T follicular helper cell (primary cell): ENCODE measurements around the gene GRIA1.

Experiments used
- DNase-seq: peaks from one replicate; pipeline ENCODE4 v3.0.0-alpha.2; 2020; ENCODE audit warnings: low read depth

The GRIA1 gene

DNA sequence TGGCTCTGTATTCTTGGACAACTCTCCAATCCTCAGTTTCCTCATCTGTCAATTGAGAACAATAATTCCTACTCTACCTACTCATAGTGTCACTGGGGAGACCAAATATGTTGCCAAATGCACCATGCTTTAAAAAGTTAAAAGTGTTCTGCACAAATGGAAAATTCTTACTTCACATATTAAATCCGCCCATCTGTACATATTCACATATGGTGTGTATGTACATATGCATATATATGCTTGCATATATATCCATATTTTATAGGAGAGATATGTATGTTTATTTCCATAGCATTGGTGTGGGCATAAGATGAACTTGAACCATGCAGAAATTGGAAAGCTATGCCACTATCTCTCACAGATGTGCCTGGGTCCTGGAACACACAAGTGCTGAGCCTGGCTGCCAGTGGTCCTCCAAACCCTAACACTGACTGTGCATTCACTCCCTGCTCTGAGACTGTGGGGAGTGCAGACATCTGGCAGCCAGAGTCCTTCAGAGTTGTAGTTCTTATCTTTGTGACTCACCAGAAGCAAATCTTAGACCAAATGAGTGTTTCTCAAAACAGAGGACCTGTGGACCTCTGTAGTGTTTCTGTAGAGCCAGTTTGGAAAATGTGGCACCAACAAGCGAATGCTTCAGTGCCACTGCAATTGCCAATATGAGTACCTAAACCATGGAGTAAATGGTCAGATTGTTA lies 168.7 kb downstream of the GRIA1 start:
- DNase-seq, result no peak

GRCh38 chr5:153660919-153661318 lies 170.4 kb downstream of the GRIA1 start:
- no peak for DNase-seq

DNA sequence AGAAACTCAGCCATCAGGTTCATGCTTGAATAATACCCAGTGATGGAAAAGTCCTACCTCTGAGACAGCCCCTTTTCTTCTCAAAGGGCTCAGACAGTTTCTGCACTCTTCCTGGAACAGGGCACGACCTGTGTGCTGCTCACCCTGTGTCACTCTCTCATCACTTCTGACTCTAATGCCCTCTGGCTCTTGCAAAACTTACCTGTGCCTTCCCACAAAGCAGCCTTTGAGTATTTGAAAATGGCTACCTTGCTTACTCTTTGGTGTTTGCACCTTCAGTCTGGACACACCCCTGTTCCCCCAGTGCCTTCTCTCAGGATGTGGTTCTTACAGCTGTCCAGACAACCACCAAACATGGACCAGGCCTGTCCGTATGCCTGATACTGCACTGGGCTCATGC lies 171.4 kb downstream of the GRIA1 start:
- no peak for DNase-seq

- no peak for DNase-seq
Observed at GRCh38 chr5:153670101-153670500, 179.6 kb downstream of the GRIA1 start.

GRCh38 chr5:153671653-153672346 lies 181.3 kb downstream of the GRIA1 start:
- no peak for DNase-seq

DNA sequence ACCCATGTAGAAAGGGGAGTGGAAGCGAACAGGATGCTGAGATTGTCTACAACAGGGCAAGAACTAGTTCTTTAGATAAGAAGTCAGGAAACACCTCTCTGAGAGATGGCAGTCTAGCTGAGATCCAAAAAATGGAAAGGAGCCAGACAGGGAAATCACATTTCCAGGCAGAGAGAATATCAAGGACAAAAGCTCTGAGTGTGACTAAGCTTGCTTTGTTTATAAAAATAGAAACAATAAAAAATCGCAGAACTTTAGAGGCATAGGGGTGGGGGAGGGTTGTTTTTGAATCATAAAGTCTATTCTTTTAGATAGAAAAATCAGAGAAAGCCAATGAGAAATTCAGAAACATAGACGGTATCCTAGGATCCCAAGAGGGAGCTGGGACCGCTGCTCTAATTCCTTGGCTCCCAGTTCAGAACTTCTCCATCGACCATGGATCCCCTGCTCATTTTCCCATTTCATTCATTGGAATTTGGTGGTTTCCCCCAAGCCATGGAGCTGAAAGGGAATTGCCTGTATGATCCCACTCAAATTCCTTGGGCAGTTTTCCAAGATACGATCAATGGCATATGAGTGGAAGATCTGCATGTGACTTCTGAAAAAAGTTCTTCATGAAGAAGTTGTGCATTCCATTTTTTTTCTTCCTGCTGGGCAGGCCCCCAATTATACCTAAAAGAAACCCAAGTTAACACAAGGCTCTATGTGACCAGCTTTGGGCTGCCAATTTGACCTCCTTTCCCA lies 182.0 kb downstream of the GRIA1 start:
- no peak for DNase-seq

DNA sequence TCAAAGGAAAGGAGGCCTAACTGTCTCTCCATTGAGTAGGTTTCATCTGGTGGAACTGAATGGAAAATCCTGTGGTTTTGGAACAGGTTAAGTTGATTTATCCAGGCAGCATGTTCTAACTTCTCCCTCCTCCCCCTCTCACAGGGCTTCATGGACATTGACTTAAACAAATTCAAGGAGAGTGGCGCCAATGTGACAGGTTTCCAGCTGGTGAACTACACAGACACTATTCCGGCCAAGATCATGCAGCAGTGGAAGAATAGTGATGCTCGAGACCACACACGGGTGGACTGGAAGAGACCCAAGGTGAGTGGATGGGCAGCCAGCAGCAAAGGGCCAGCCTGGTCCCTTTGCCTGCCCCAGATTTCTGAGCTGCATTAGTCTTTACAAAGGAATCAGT lies 183.9 kb downstream of the GRIA1 start:
- no peak for DNase-seq

GRCh38 chr5:153676406-153676805 lies 185.9 kb downstream of the GRIA1 start:
- DNase-seq, result no peak

DNA sequence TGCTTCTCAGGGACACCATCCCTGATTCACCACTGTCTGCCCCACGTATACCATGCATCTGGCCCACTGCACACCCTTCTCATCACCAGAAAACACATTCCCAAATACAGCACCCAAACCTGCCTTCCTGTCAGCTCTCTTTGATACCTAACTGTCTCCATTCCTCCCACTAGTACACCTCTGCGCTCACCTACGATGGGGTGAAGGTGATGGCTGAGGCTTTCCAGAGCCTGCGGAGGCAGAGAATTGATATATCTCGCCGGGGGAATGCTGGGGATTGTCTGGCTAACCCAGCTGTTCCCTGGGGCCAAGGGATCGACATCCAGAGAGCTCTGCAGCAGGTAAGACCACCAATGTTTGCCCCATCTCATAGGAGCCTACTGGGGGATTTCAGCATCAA lies 186.4 kb downstream of the GRIA1 start:
- no peak for DNase-seq

GRCh38 chr5:153678617-153679329 lies 188.3 kb downstream of the GRIA1 start:
- no peak for DNase-seq

- no peak for DNase-seq
Observed at GRCh38 chr5:153690236-153690635, 199.8 kb downstream of the GRIA1 start.

GRCh38 chr5:153696256-153696655 lies 205.8 kb downstream of the GRIA1 start:
- DNase-seq, result no peak

DNA sequence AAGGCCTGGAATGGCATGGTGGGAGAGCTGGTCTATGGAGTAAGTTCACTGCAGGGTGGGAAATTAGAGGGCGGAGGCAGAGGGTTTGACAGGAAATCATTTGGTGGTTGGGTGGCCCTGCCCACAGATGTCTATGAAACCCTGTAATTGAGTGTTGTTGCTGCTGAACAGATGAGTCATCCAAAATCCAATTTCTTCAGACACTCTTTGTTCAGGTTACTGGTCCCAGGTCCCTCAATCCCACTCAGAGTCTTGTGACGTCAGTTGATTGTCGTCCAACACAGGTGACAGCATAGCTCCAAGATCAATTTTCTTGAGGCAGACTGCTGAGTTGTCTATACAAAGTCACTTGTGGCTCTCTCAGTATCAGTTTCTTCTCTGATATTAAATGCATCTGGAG lies 208.6 kb downstream of the GRIA1 start:
- no peak for DNase-seq

DNA sequence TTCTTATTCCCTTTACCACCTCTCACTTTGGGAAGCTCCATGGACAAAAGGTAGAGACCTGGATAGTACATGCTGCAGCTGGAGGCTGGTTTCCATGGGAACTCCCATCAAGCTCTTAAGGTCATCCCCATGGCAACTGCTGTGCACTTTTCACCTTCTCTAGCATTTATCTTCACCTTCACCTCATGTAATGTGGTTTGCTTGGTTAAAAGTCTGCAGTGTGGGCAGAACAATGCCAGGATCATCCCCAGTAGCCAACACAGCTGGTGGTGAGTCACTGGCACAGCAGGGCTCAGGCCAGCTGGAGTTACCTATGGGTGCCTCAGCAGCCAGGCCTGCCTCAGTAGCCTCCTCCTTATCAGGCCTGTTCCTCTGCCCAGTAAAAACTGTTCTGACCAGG lies 210.5 kb downstream of the GRIA1 start:
- DNase-seq, result no peak

- no peak for DNase-seq
Observed at GRCh38 chr5:153702265-153702664, 211.8 kb downstream of the GRIA1 start.

DNA sequence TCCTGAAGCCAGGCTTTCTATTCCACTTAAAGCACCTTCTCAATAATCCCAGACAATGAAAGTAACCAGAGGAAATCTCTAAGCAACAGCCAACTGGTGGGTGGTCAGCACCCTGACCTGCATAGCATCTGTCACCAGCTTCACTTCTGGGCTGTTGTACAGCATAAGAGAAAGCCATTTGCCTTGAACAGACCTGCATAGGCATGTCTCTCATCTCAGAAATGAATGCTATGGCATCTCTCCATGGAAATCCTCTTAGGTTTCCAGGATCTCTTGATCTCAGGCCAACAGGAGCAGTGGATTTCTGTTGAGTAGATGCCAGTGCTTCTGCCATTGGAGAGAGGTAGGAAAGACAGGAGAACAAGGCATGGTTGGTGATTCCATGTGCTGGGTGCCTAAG lies 213.6 kb downstream of the GRIA1 start:
- no peak for DNase-seq

DNA sequence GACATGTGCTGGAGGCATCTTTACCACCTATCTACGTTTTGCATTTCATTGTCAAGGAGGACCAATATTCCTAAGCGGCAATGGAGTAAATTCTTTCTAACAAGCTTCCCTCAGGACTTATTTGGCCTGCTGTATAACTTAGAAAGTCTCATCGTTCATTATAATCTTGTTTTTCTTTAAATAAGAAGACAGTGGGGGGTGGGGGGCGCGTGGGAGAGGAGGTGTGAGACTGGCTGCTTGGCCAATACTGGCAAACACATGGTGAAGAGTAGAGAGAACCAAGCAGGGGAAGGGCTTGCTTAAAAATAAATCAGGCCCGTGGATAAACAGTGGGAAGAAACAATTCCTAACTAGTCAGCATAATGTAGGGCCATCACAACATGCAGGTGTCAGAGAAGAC lies 217.2 kb downstream of the GRIA1 start:
- no peak for DNase-seq

DNA sequence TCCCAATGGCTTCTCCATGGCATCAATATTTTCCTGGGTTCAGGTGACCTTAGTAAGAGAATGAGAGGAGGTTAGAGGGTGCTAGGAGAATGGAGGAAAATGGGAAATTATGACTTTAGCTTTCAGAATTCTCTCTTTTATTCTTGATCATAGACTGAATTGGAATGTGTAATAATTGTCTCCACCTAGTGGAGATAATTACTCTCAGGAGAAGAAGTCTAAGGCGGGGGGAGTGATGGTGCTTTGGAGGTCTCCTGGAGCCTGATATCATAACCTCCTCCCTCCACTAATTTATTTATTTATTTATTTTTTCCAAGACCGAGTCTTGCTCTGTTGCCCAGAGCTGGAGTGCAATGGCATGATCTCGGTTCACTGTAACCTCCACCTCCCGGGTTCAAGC lies 221.3 kb downstream of the GRIA1 start:
- DNase-seq, result no peak

- no peak for DNase-seq
Observed at GRCh38 chr5:153712946-153713345, 222.5 kb downstream of the GRIA1 start.

DNA sequence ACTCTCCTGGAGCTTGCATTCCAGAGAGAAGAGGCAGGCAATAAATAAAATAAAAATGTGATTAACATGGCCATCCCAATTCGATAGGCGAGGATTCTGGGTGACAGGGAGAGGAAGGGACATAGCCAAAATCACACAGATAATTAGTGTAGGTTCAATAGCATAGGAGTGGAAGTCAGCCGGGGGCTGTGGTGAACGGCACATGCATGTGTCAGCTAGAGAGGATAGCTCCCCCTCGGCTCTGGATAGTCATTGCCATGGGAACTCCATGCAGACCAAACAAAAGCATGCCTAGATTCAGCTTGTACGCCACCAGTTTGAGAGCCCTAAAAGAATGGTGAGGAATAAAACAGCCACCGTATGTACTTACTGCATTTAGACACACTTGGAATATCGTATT lies 223.5 kb downstream of the GRIA1 start:
- no peak for DNase-seq

GRCh38 chr5:153714798-153715197 lies 224.3 kb downstream of the GRIA1 start:
- DNase-seq, result no peak

GRCh38 chr5:153717287-153717686 lies 226.8 kb downstream of the GRIA1 start:
- no peak for DNase-seq

- DNase-seq, result no peak
Observed at GRCh38 chr5:153718713-153719112, 228.2 kb downstream of the GRIA1 start.
